ENCODE results near the gene LSM8.
"Not testable (repeated sequence)": the region's sequence is repeated elsewhere in the genome, so short reads cannot be mapped to it uniquely, and the experiment has no call there.

LSM8 gene

DNA sequence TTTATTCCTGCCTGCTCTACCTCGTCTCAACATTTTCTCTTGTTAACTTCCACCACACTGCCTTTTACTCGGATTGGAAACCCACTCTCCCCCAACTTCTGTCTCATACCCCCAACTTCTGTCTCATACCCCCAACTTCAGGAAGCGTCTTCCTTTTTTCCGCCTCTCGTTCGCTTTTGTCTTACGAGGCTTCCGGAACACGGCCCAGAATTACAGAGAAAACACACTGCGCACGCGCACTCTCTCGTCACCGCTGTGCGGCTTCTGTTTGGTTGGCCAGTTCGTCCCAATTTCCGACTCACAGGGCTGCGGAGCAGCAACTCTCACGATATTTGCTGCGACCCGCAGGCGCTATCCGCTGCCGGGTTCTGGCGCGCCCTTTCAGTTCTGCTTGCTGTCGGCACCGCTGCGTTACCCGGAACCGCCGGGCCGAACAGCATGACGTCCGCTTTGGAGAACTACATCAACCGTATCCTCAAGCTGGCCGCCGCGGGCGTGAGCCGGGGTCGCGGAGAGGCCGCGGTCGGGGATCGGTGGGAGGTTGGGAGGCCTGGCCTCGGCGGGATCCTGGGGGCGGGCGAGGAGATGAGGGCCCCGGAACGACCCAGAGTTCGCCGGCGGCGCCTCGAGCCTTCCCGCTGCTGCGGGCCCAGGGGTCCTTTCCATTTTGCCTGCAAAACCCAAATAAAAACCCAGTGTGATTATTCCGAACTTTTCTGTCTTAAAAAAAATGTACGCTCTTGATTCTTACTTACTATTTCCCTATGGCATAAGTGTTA lies at the start of gene LSM8:
Gene LSM8, plus strand, starts transcription at position 379 of the 779 bp plus-strand sequence. Its CDS starts 60 bp downstream, at position 439.
- peak; percentile 99 for DNase-seq

- not testable (repeated sequence) for DNase-seq
These were observed 49.5 kb upstream of the LSM8 start for GRCh38 chr7:118134420-118134819.

DNA sequence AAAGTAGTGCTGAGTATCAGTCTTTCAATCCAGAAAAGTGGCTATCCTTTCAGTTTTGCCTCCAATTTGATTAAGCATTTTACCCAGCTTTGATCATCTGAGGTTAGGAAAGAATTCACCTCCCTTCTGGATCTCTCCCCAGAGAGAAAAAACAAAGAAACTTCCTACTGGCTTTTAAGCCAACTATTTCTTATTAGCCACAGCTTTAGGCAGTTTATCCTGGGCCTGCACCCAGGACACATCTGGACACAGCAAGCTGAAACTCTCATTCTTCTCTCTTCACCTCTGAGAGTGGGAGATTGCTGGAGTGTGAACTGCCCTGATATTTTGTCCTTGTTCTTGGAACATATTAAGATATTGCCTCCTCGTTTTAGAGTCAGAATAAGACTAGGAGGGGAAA lies 43.5 kb upstream of the LSM8 start:
- DNase-seq: peak; percentile 51

GRCh38 chr7:118142012-118142411 lies 42.0 kb upstream of the LSM8 start:
- no peak for DNase-seq

DNA sequence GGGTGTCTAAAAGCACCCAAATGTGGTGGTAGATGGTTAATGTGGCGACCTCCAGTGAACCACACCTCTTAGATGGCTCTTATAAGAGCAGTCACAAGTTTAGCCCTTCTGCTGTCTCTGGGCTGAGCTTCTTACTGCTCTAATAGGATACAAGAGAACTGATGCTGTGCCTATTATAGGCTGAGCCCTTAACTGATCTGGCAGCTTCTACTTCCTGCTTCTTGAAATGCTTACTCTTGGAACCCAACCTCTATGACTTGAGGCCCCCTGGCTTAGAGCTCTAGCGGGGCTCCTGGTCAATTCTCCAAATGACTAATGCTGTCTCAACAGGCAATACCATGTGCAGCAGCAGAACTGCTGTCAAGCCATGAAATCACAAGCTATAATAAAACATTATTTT lies 35.0 kb upstream of the LSM8 start:
- DNase-seq: peak; percentile 44

- DNase-seq: no peak
These were observed 34.6 kb upstream of the LSM8 start for GRCh38 chr7:118149394-118149793.

- peak; percentile 43 for DNase-seq
These were observed 32.3 kb upstream of the LSM8 start for GRCh38 chr7:118151671-118152070.

DNA sequence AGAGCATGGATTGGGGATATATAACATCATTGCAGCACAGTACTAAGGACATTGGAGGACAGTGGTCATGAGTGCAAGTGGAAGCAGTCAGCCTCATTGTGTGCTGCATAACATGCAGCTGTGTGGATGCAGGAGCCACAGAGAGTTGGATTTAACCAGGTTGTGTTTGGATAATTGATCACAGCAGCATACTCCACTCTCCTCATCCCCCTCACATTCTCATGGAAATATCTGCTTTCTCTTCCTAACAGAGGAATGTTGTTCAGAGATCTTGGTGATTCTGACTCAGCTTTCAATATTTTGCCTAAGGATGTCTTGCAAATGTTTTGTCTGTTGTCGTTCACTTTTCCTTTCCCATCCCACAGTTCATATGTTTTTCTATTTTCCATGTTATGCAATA lies 31.8 kb upstream of the LSM8 start:
- DNase-seq: peak; percentile 28

DNA sequence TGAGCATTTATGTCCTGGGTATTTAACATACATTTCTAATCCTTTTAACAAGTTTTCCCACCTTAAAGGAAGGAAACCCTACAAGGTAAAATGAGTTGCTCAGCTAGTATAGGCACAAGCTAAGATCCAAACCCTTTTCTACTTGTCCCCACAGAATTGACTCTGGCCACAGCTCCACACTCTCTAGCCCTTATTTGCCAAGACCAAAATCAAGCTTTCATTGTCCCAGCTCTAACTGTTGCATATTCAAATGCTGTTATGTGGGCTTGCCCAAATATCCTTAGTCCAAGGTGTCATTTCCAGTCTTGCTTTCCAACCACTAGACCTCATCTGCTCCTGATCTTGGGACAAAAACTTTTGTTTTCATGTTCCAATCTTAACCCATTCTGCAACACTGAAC lies 31.3 kb upstream of the LSM8 start:
- DNase-seq: no peak

DNA sequence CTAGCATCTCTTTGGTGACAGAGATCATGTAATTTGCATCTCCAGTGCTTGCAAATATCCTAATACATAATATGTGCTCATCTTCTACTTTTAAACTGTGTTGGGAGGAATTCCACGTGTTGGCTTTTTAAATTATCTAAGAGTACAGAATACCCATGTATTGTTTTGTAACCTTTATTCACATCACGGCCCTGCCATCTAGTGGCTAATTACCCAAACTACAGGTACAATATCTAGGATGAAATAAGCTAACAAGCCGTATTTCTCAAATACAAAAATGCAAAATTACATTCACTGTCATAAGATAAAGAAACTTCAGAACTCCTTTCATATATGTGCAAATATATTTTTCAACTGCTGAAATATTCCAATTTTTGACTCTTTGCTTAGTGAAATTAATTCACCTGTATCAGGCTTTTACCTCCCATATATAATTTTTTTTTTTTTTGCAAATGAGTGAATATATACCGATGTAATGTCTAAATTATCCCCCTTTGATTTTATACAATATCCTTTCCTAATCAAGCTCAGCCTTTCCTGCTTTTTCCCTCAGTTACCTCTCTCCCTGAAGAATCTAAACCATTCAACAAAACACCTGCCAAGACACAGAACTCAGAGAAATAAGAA lies 30.3 kb upstream of the LSM8 start:
- DNase-seq: peak; percentile 32

GRCh38 chr7:118158766-118159165 lies 25.2 kb upstream of the LSM8 start:
- DNase-seq: no peak

GRCh38 chr7:118169146-118169545 lies 14.8 kb upstream of the LSM8 start:
- peak; percentile 19 for DNase-seq

- no peak for DNase-seq
These were observed 8.2 kb upstream of the LSM8 start for GRCh38 chr7:118175740-118176139.

GRCh38 chr7:118179191-118179590 lies 4.8 kb upstream of the LSM8 start:
- no peak for DNase-seq

DNA sequence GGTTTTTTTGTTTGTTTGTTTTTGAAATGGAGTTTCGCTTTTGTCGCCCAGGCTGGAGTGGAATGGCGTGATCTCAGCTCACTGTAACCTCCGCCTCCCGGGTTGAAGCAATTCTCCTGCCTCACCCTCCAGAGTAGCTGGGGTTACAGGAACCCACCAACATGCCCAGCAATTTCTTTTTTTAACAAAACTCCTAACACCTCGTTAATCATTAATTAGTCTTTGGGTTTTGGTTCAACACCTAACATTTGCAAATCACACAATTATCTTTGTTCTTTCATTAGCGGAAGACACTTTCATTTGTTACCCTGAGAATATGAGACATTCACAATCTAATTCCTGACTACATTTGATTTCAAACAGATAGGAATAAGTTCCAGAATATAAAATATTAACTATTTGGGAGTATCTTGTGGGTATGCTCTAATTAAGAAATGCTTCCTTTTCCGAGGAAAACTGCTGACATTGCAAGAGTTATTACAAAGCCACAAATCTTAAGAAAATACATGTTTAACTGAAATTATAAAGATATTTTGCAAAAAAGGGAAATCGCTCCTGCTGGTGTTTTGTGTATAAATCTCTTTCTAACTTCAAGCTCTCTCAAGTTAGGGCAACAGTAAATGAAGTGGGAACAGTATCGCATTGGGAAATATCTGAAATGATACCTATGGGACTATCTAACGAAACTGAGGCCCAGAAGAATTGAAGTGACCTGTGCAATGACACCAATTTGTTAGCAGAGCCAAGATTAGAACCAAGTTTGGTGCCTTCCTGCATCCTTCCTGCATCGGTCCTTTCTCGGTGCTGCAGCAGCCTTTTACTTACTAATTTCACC lies 1.2 kb upstream of the LSM8 start:
- DNase-seq: no peak

DNA sequence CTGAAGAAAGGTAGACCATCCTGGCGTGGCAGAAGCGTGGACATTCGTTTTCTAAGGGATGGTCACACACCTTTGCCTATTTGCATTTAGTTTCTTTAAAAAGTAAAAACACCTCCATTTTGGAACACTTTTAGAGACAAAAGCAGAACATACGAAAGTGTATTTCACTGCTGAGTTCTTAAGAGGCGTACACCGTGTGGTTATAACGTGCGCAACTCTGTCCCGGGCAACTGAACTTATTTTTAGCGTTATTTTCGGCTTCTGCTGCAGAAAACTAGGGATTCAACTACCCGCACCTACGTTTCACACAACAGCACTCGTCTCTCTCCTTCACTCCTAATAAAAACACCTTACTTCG lies 557 bp upstream of the LSM8 start:
- DNase-seq: no peak

GRCh38 chr7:118184565-118184940 lies 589 bp downstream of the LSM8 start:
- no peak for DNase-seq

- DNase-seq: peak; percentile 90
These were observed 1.3 kb downstream of the LSM8 start for GRCh38 chr7:118185163-118185860.

DNA sequence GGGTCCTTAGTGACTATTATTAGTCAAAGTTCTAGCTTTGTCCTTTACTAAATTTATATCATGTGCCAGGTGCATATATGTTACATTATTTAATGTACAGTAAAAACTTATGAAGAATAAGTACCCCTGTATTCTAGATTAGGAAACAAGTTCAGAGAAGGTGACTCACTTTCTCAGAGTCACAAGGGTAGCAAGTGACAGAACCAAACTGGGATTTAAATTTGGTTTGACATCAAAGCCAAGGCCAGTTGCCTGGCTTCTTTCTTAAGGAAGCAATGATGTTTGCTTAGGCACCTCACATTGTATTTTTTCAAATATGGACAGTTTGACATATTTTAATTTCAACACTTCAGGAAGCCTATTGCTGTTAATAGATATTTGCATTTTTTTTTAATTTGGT lies 2.5 kb downstream of the LSM8 start:
- no peak for DNase-seq

DNA sequence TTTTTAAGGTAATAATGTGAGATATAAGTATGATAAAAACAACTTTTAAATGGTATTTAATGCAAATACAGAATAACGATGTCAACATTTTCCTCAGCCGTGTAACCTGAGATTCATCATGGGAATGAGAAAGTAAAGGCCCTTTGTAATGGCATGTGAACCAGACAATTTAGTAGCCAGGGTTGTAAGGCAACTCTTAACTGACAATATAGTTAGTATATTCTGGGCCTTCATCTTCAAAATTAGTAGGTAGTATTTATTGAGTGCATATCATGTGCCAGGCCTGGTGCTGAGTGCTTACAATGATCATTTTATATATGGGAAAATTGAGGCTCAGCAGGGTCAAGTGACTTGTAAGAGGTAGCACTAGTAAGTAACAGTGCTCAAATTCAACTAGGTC lies 10.6 kb downstream of the LSM8 start:
- DNase-seq: no peak

DNA sequence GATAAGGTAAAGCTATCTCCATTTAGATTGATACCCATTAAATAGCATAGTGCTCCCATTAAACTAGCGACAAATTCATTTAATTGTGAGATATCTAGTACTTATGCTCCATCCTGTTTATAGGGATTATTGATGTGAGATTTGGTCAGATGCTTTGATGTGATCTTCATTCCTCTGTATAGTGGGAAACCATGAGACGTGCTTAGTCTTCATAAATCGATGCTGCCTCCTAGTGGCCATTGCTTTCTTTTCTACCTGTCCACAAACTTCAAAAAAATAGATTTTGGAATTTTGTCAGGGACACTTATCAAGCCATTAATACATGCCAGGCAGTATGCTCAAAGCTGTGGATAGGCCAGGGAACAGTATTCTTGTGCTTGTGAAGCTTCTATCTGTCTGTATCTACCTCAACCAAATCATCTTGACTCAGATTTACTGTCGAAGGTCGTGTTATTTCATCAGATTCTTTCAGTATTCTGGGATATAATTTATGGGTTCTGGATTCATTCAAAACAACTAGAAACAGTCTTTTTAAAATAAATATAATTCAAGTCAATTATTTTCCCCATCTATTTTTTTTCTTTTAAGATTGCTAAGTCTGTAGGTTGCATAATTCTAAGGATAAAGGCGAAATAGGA lies 12.0 kb downstream of the LSM8 start:
- DNase-seq: peak; percentile 53

DNA sequence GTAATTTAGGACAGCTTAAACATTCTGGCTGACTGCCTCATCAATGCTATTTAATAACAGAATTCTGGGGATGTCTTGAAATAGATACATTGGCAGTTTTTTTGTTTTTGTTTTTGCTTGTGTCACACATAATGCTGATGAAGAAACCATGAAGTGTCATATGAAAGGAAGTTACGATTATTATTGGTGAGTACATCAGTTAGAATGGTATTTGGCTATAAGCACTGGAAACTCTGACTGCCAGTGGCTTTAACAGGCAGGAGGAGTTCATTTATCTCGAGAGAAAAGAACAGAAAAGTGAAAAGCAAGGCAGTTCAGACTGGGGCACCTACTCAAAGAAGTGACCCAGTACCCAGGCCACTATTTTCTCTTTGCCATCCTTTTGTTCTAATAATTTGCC lies 18.1 kb downstream of the LSM8 start:
- DNase-seq: no peak
